GM18526 (cell line): ENCODE data around the gene HIVEP3.

Experiments used
- POLR2A ChIP-seq: IDR thresholded peaks from 3 replicates; pipeline ENCODE4 v1.6.1; 2011; ENCODE audit not compliant: insufficient read length; ENCODE audit errors: extremely low read depth

Gene HIVEP3

DNA sequence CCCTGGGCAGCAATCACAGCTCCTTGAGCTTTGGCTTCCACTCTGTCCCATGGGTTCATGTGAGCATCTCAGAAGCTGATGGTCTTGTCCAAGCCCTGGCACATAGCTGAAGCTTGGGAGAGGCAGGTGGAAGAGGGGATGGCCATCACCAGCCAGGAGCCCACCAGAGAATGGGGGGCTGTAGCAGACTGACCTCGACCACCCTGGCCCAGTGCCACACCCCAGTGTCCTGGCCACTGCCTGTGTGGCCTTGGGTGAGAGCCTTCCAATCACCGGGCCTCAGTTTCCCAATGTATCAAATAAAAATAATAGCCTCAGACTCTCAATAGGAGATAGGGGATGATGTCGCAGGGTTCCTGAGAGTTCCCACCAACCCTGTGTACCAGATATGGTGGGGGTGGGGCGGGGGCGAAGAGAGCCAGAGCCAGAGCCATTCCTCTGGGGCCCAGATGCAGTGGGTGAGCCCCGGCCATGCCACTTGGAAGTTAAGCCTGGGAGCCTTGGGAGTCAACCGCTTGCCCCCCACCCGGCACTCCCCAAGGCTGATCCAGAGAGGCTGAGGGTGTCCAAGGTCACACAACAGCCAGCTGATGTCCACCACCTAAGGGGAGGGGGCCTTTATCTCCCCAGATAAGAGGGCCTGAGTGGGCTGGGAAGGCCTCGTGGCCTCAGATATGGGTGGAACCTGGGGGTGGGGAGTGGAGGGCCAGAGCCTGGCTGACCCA is 424.9 kb downstream of the HIVEP3 start:
- no peak for TF ChIP-seq POLR2A

DNA sequence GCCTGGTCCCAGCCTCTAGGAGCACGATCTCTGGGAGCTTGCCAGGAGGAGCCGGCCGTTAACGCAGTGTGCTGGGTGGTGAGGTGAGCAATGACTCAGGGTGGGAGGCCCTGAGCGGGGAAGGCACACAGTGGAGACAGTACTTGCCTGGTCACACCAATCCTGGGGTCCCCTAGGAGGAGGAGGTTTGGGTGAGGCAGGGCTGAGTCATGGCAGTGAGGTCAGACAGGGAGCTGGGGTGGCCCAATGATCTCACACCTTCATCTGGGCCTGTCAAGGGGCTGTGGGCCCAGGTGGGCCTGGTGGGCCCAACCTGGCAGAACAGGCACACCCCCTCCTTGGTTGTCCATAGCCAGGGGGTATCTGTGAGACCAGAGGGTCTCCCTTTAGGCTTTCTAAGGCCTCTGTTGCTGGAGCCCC is 425.6 kb downstream of the HIVEP3 start:
- TF ChIP-seq POLR2A: no peak

DNA sequence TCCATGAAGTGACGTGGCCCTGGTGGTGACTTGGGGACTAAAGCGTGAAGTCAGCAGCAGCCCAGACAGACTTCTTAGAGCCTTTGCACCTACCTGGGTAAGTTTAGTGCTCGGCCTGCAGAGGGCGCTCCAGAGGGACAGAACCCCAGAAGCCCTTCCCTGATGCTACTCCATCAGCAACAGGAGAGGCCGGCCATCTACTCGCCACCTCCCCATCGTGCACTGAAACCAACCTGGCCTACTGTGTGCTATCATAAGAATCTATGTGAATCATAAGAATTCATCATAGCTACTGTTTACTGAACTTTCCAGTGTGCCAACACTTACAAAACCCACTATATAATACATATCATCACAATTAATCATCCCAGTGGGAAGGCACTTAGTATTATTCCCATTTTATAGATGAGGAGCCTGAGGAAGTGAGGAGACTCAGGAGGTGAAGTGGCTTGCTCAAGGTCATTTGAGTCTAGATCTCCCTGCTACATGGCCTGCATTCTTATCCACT is 426.3 kb downstream of the HIVEP3 start:
- TF ChIP-seq POLR2A: no peak

DNA sequence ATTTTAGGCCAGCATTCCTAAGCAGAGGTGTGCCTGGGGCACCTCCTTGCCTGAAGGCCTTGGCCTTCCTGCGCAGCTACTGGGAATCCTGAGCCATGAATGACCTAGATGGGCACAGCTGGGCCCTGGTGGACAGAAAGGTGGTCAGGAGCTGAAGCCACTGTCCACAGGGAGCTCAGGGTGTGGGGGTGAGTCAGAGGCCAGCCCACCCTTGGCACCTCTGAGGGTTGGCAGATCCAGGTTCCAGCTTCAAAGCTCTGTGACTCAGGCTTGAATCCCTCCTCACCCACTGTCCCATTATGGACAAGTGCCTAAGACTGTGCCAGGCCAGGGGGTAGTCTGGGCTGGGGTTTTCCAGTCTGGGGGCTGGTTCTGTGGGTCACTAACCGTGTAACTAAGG is 427.8 kb downstream of the HIVEP3 start:
- no peak for TF ChIP-seq POLR2A

DNA sequence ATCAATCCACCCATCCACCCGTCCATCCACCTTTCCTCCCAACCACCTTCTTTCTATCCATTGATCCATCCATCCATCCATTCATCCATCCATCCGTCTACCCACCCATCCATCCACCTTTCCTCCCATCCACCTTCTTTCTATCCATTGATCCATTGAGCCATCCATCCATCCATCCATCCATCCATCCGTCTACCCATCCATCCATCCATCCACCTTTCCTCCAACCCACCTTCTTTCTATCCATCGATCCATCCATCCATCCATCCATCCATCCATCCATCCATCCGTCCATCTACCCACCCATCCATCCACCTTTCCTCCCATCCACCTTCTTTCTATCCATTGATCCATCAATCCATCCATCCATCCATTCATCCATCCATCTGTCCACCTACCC is 429.2 kb downstream of the HIVEP3 start:
- no peak for TF ChIP-seq POLR2A

DNA sequence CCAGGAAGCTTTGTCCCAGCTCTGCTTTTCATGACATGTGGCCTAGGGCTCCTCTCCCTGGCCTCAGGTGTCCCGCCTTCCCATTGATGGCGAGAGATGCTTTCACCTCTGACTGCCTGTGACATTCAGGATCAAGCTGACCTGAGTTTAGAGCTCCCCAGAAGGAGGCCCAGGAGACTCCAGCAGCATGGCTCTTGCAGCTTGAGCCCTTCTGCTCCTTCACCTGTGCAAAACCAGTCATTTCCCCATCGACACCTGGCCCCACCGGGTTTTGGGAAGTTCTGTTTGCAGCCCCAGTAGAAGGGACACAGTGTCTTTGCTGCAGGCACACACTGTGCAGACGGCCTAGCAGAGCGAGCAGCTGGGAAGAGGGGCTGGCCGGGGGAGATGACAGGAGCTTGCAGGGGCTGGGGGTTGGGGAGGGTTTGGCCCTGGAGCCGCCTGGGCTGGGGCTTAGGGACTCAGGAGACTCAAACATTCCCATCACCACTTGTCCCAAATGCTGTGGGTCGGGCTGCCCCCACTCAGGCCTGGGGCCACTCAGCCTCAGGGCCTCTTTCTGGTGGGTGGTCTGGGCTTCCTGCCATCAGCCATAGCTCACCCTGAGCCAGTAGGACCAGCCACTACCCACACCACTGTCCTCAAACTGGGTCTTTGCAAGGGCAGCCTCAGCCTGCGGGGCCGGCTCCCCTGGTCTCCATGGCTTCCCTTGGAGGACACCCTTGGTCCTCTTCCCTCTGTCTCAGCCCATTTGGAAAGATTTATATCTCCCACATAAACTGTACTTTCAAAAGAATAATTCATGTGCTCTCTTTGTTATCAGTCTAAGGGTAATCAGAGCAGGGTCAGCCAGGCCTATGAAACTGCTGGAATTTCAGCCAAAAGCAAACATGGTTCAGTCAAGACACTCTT is 430.4 kb downstream of the HIVEP3 start:
- no peak for TF ChIP-seq POLR2A

DNA sequence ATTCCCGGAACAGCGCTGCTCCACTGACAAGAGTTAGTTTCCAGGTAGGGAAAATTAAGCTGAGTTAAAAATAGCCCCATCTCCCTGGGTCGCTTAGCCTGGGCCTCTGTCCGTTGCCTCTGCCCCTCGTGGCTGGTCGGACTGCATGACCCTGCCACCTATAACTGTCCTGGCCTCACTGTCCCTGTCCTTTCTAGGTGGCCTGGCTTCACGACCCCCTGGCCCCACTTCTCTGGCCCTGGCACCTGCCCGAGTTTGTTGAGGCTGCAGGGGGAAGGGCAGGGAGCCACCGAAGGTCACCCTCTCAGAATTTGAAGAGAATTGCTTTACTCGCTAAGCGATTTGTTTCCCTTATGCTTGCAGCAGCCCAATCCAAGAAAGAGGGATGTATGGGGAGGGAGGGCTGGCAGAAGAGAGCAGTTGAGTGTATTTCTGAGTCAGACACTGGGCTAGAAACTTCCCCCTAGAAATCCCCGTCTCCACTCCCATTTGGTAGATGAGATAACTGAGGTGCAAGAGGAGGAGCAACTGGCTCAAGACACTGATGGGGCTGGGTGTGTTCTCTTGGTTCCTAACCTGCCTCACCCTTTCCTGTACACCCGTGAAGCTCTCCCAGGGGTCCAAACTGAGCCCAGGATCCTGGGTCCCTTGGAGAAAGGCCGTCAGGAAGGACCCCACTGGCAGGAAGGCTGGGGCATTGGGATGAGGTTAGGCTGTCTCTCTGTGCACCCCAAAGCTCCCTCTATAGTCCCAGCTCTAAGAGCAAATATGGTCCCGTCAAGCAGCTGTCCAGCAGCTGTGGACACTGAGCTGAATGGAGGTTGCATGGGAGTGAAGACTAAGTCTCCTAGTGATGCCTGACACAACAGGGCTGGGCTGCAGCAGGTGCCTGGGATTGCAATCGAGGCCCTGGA is 431.3 kb downstream of the HIVEP3 start:
- TF ChIP-seq POLR2A: no peak

DNA sequence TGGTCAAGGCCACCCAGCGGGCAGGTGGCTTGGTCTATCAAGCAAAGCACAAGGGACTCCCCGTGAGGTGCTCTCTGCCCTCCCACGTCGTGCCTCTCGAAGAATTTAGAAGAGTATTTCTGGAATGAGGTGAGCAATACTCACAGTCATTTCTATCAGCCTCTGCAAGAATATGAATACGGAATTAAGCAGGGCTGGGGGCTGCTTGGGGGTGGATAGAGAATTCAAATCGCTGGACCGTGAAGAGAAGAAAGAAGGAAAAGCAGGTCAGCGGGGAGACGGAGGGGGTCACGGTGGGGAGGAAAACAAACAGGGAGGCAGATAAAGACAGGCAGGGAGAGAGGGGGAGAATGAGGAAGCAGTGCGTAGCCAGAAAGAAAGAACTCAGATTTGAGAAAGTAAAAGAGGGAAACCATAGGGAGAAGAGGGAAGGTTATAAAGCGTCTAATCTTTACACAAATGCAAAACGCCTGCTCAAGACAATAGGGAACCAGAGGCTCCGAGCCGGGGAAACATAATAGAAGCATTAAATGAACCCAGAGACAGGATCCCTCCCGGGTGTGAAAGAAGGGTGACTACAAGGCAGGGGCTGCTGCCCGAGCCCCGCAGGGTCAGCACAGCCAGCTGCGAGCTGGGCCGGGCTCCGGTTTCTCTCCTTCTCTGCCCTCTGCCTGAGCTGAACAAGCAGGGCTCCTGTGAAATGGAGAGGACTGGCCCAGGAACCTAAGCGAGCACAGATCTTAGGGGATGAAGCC is 432.2 kb downstream of the HIVEP3 start:
- TF ChIP-seq POLR2A: no peak

DNA sequence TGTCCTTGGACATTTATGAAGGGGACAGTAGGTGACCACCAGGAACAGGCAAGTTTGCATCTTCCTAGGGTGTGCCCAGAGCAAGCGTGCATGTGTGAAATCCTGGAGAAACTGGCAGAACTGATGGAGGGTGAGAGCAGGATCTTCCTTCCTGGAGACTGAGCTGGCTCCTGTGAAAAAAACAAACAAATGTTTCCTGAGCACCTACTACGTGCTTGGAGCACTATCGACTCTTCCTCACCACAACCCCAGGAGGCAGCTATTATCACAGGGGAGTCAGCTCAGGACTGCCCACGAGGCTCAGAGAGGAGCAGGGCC is 432.7 kb downstream of the HIVEP3 start:
- no peak for TF ChIP-seq POLR2A

DNA sequence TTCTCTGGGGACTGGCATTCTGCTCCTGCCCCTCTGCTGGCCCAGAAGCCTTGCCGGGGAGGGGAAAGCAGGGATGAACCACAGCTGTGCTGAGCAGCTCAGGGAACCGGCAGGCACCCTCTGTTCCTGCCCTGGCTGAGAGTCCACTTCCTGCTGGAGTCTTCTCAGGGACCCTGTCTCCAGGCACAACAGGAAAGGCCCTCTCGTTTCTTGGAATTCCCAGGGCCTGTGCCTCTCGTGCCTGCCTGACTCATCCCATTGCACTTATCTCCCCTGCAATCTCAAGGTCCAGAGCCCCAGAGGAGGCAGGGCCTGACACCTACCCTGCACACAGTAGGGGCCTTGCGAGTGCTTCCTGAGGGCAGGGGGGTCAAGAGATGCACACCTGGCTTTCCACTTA is 433.1 kb downstream of the HIVEP3 start:
- no peak for TF ChIP-seq POLR2A

DNA sequence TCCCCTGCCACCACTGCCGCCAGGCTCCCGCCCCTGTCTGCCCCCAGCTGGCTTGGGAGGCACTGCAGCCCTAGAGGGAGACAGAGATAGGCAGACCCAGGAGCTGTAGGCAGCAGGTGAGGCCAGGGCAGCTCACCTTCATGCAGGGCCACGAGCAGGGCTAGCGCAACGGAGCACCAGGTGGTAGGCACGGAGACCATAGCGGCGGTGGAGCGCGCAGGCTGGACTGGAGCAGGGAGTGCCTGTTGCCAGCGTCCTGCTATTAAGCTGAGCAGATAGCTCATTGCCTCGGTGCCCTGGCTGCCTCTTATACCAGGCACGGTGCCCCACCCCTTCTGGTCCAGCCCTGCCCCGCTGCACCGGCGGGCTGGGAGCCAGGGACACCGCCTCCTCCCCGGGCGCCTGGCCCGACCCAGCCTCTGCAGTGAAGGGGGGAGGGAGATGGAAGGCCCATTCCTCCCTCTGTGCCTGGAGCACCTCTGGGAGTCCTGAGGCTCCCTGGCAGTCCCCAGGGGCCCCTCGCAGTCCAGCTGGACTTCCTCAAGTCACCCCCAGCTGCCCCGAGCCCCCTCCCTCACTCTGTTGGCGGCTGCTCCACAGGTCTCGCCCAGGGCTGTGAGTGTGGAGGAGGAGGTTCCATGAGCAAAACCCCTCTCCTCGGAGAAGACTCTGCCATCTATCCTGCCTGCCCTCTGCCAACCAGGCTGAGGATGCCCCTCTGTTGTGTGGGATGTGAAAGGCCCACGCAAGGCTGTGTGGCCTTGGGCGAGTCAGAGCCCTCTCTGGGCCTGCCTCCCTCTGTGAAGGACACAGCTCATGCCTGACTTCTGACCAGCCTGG is 434.1 kb downstream of the HIVEP3 start, which contains the start of gene EDN2:
EDN2 (minus strand) TSS at position 282 of the 840 bp plus-strand sequence; CDS start at position 200, 82 bp downstream.
- TF ChIP-seq POLR2A: no peak

DNA sequence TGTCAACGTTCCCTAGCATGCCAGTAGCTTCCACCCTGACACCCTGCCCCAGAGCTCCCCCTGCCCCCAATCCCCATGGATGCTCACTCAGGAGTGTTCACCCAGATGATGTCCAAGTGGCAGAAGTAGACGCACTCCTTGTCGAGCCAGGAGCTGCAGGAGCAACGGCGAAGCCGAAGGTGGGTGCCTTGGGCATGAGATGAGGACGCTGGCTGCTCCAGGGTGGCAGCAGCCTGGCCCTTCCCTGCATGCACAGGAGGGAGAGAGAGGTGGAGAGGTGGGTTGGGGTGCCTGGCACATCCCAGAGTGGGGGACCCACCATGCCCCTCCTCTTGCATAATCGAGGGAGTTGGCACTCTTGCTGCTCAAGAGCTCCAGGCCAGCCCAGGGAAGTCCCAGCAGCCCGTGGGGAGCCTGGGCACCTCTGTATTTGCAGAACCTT is 434.7 kb downstream of the HIVEP3 start:
- no peak for TF ChIP-seq POLR2A
